ENCODE data around the gene ENO1.

GRCh38 chr1:8903410-8903809 is 24.9 kb upstream of the ENO1 start:
- TF ChIP-seq CTCF (IDR thresholded peaks at IDR 0.05; ENCODE audit: low read depth, low read length), result no peak
- no peak for TF ChIP-seq MAX (IDR thresholded peaks at IDR 0.05; ENCODE audit: low read depth, low read length)
